Stimulated activated memory B cell treated with anti-CD40 and anti-IgM and Interleukin-4, amounts not matched to agents 10 μg/mL and 1 μg/mL and 100 μg/mL, for 72 hours (primary cell): Measurements from ENCODE around the gene SNX30.
A peak's percentile ranks its signal among the peaks of the same experiment; 100 is the strongest.

Experiments
- ATAC-seq: fragments of 150-1000 bp; cut with Tn5 transposase; 2 replicates; pipeline ENCODE4 v1.10.0; 2021
- H3K27ac Mint-ChIP-seq: one replicate; pipeline ENCODE4 v1.8.0; 2022; ENCODE audit warnings: mild to moderate bottlenecking, mixed read lengths
- H3K27me3 Mint-ChIP-seq: one replicate; pipeline ENCODE4 v1.8.0; 2022; ENCODE audit warnings: mixed read lengths
- H3K36me3 Mint-ChIP-seq: one replicate; pipeline ENCODE4 v1.8.0; 2022; ENCODE audit warnings: mixed read lengths
- H3K4me1 Mint-ChIP-seq: one replicate; pipeline ENCODE4 v1.8.0; 2022; ENCODE audit warnings: mixed read lengths
- H3K4me3 Mint-ChIP-seq: one replicate; pipeline ENCODE4 v1.8.0; 2022; ENCODE audit warnings: mild to moderate bottlenecking, moderate library complexity, mixed read lengths
- H3K9me3 Mint-ChIP-seq: one replicate; pipeline ENCODE4 v1.8.0; 2022; ENCODE audit warnings: mixed read lengths

SNX30 gene

GRCh38 chr9:112863746-112864145, 113.2 kb downstream of the SNX30 start:
- H3K36me3 Mint-ChIP-seq, result peaks cover 34% of the 10 kb centered on the region
- peak; percentile 56 for ATAC-seq
- peaks cover 5% of the 10 kb centered on the region for H3K9me3 Mint-ChIP-seq
- no peak overlapping the region for H3K4me3 Mint-ChIP-seq
- H3K27me3 Mint-ChIP-seq, result no peaks in the 10 kb centered on the region
- H3K27ac Mint-ChIP-seq, result peak overlapping the region; percentile 62
- peaks cover 58% of the 10 kb centered on the region for H3K4me1 Mint-ChIP-seq

- Mint-ChIP-seq H3K27ac (no peak overlapping the region), H3K27me3 (no peaks in the 10 kb centered on the region), H3K4me1 (peaks cover 53% of the 10 kb centered on the region), H3K9me3 (peaks cover 5% of the 10 kb centered on the region), H3K4me3 (no peak overlapping the region), H3K36me3 (peaks cover 39% of the 10 kb centered on the region)
- no peak for ATAC-seq
Measured at GRCh38 chr9:112864403-112864802, 113.8 kb downstream of the SNX30 start.

GRCh38 chr9:112864982-112865381, 114.4 kb downstream of the SNX30 start:
- peaks cover 45% of the 10 kb centered on the region for H3K36me3 Mint-ChIP-seq
- H3K27ac Mint-ChIP-seq, result no peak overlapping the region
- H3K4me1 Mint-ChIP-seq, result peaks cover 53% of the 10 kb centered on the region
- peaks cover 5% of the 10 kb centered on the region for H3K9me3 Mint-ChIP-seq
- no peak for ATAC-seq
- H3K4me3 Mint-ChIP-seq, result no peak overlapping the region
- no peaks in the 10 kb centered on the region for H3K27me3 Mint-ChIP-seq

- peaks cover 5% of the 10 kb centered on the region for H3K9me3 Mint-ChIP-seq
- peaks cover 46% of the 10 kb centered on the region for H3K4me1 Mint-ChIP-seq
- H3K36me3 Mint-ChIP-seq, result peaks cover 53% of the 10 kb centered on the region
- no peaks in the 10 kb centered on the region for H3K27me3 Mint-ChIP-seq
- peak overlapping the region; percentile 65 for H3K27ac Mint-ChIP-seq
- ATAC-seq, result no peak
- no peak overlapping the region for H3K4me3 Mint-ChIP-seq
Measured at GRCh38 chr9:112866662-112867274, 116.2 kb downstream of the SNX30 start.

GRCh38 chr9:112867275-112867991, 116.9 kb downstream of the SNX30 start:
- no peaks in the 10 kb centered on the region for H3K27me3 Mint-ChIP-seq
- no peak overlapping the region for H3K4me3 Mint-ChIP-seq
- H3K27ac Mint-ChIP-seq, result peak overlapping the region; percentile 65
- ATAC-seq, result peak; percentile 55
- H3K4me1 Mint-ChIP-seq, result peaks cover 46% of the 10 kb centered on the region
- H3K36me3 Mint-ChIP-seq, result peaks cover 53% of the 10 kb centered on the region
- H3K9me3 Mint-ChIP-seq, result peaks cover 5% of the 10 kb centered on the region

GRCh38 chr9:112868461-112868860, 117.9 kb downstream of the SNX30 start:
- Mint-ChIP-seq H3K27me3 (no peaks in the 10 kb centered on the region), H3K4me3 (no peak overlapping the region), H3K27ac (peak overlapping the region; percentile 65), H3K4me1 (peaks cover 36% of the 10 kb centered on the region), H3K9me3 (peaks cover 5% of the 10 kb centered on the region), H3K36me3 (peaks cover 52% of the 10 kb centered on the region)
- ATAC-seq, result no peak

GRCh38 chr9:112869041-112869529, 118.5 kb downstream of the SNX30 start:
- H3K9me3 Mint-ChIP-seq, result peaks cover 5% of the 10 kb centered on the region
- no peaks in the 10 kb centered on the region for H3K27me3 Mint-ChIP-seq
- peak; percentile 59 for ATAC-seq
- no peak overlapping the region for H3K4me3 Mint-ChIP-seq
- peaks cover 30% of the 10 kb centered on the region for H3K4me1 Mint-ChIP-seq
- peaks cover 47% of the 10 kb centered on the region for H3K36me3 Mint-ChIP-seq
- no peak overlapping the region for H3K27ac Mint-ChIP-seq

- H3K4me3 Mint-ChIP-seq, result no peak overlapping the region
- H3K9me3 Mint-ChIP-seq, result peaks cover 5% of the 10 kb centered on the region
- peaks cover 25% of the 10 kb centered on the region for H3K4me1 Mint-ChIP-seq
- no peak for ATAC-seq
- no peaks in the 10 kb centered on the region for H3K27me3 Mint-ChIP-seq
- H3K27ac Mint-ChIP-seq, result no peak overlapping the region
- H3K36me3 Mint-ChIP-seq, result peaks cover 46% of the 10 kb centered on the region
Measured at GRCh38 chr9:112869917-112870316, 119.4 kb downstream of the SNX30 start.

- H3K4me3 Mint-ChIP-seq, result no peak overlapping the region
- ATAC-seq, result no peak
- peaks cover 5% of the 10 kb centered on the region for H3K9me3 Mint-ChIP-seq
- H3K4me1 Mint-ChIP-seq, result peaks cover 25% of the 10 kb centered on the region
- H3K36me3 Mint-ChIP-seq, result peaks cover 41% of the 10 kb centered on the region
- no peaks in the 10 kb centered on the region for H3K27me3 Mint-ChIP-seq
- H3K27ac Mint-ChIP-seq, result no peak overlapping the region
Measured at GRCh38 chr9:112870556-112870955, 120.0 kb downstream of the SNX30 start.

- Mint-ChIP-seq H3K36me3 (peaks cover 48% of the 10 kb centered on the region), H3K4me3 (no peak overlapping the region), H3K27me3 (no peaks in the 10 kb centered on the region), H3K4me1 (peaks cover 25% of the 10 kb centered on the region), H3K27ac (no peak overlapping the region), H3K9me3 (peaks cover 5% of the 10 kb centered on the region)
- no peak for ATAC-seq
Measured at GRCh38 chr9:112872019-112872418, 121.5 kb downstream of the SNX30 start.

GRCh38 chr9:112873773-112874405, 123.3 kb downstream of the SNX30 start:
- peaks cover 41% of the 10 kb centered on the region for H3K36me3 Mint-ChIP-seq
- no peaks in the 10 kb centered on the region for H3K9me3 Mint-ChIP-seq
- H3K27ac Mint-ChIP-seq, result no peak overlapping the region
- no peaks in the 10 kb centered on the region for H3K27me3 Mint-ChIP-seq
- H3K4me3 Mint-ChIP-seq, result no peak overlapping the region
- no peak for ATAC-seq
- H3K4me1 Mint-ChIP-seq, result peaks cover 15% of the 10 kb centered on the region

GRCh38 chr9:112878752-112879151, 128.2 kb downstream of the SNX30 start:
- Mint-ChIP-seq H3K27ac (no peak overlapping the region), H3K4me1 (no peaks in the 10 kb centered on the region), H3K4me3 (no peak overlapping the region), H3K9me3 (no peaks in the 10 kb centered on the region), H3K27me3 (no peaks in the 10 kb centered on the region), H3K36me3 (peaks cover 29% of the 10 kb centered on the region)
- no peak for ATAC-seq

- no peak overlapping the region for H3K27ac Mint-ChIP-seq
- H3K36me3 Mint-ChIP-seq, result peaks cover 29% of the 10 kb centered on the region
- H3K4me3 Mint-ChIP-seq, result no peak overlapping the region
- no peaks in the 10 kb centered on the region for H3K9me3 Mint-ChIP-seq
- no peaks in the 10 kb centered on the region for H3K4me1 Mint-ChIP-seq
- ATAC-seq, result no peak
- H3K27me3 Mint-ChIP-seq, result no peaks in the 10 kb centered on the region
Measured at GRCh38 chr9:112880650-112881049, 130.1 kb downstream of the SNX30 start.

- no peaks in the 10 kb centered on the region for H3K9me3 Mint-ChIP-seq
- no peak overlapping the region for H3K4me3 Mint-ChIP-seq
- ATAC-seq, result no peak
- no peaks in the 10 kb centered on the region for H3K27me3 Mint-ChIP-seq
- no peaks in the 10 kb centered on the region for H3K4me1 Mint-ChIP-seq
- peaks cover 23% of the 10 kb centered on the region for H3K36me3 Mint-ChIP-seq
- H3K27ac Mint-ChIP-seq, result no peak overlapping the region
Measured at GRCh38 chr9:112881331-112881730, 130.8 kb downstream of the SNX30 start.

GRCh38 chr9:112884101-112884500, 133.5 kb downstream of the SNX30 start:
- no peak for ATAC-seq

More at GRCh38 chr9:112884101-112884500, 133.5 kb downstream of the SNX30 start:
- no peak overlapping the region for H3K27ac Mint-ChIP-seq
- no peaks in the 10 kb centered on the region for H3K9me3 Mint-ChIP-seq
- no peak overlapping the region for H3K4me3 Mint-ChIP-seq
- no peaks in the 10 kb centered on the region for H3K4me1 Mint-ChIP-seq
- H3K27me3 Mint-ChIP-seq, result peaks cover 3% of the 10 kb centered on the region
- peaks cover 6% of the 10 kb centered on the region for H3K36me3 Mint-ChIP-seq
